Stimulated activated CD8-positive, alpha-beta memory T cell treated with anti-CD3 and anti-CD28 coated beads, Interleukin-2, amount 100 ng/mL, for 48 hours (primary cell): ENCODE results near the gene LARGE1.

Source experiments
- DNase-seq, 2 donors: peaks; one replicate each; pipeline ENCODE4 v3.0.0-alpha.2; 2020; ENCODE audit warnings: low read depth in 2 of 2

LARGE1 gene

DNA sequence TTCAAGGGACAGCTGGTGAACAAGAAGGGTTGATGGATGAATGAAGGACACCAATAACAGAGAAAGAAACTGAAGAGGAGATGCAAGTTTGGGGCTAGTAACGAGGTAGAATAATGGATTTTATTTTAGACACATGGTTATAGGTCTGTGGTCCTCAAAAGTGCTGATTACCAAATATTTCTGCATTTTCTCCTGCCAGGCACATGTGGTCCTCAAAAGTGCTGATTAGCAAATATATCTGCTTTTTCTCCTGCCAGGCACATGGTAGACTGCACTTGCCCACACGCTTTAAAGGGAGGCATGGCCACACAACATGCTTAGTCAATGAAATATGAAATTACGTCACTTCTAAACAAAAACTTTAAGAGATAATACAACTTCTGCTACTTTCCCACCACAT lies 489.0 kb downstream of the LARGE1 start:
- DNase-seq: no peak

DNA sequence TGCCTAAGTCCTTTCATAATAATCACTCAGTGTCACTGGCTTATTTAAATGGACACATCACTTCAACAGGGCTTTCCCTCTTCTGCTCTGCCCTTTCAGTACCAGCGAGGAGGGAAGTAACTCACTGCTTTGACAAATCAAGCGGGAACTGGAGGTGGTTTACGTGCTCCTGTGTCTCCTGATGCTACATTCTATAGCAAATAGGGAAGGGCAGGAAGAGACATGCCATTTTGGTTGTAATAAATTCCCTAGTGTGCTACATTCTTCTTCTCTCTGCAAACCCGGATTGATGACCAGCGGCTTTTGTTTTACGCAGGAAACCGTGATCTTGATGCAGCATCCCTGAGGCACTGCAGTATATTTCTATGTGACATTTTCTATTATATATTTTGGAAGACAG lies 491.0 kb downstream of the LARGE1 start:
- DNase-seq: no peak

- no peak for DNase-seq
Observed at GRCh38 chr22:33427461-33427860, 492.8 kb downstream of the LARGE1 start.

DNA sequence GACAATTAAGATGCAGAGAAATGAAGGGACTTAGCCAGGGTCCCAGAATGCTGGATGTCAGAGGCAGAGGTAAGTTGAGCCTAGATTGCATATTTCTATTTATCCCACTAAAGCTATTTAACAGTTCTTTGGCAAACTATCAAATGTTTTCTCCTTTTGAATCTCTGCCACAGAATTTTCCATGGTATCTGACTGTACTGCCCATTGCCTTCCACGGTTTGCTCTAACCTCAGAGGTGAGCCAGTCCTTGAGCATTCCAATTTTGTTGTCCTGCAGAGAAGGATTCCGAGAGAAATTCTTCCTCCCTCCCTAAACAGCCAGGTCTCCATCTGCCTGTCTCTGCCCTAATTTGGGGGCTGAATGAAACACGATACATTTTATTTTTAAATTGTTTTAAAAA lies 493.8 kb downstream of the LARGE1 start:
- no peak for DNase-seq

DNA sequence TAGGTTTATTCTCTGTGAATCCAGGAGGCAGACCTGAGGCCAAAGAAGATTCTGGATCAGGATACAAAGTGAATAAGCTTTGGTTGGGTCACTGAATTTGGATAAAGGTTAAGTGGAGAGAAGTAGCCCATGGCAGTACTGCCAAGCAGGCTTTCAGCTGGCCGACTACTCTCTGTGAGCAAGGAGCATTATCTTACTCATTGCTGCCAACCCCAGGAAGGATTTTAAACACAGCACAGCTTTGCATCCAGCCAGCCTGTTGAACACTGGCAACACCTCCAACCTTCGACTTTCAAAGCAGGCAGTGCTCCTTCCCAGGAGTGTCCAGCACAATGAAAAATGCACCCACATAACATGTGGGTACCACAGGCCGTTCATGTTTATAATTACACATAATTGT lies 498.4 kb downstream of the LARGE1 start:
- DNase-seq: no peak

DNA sequence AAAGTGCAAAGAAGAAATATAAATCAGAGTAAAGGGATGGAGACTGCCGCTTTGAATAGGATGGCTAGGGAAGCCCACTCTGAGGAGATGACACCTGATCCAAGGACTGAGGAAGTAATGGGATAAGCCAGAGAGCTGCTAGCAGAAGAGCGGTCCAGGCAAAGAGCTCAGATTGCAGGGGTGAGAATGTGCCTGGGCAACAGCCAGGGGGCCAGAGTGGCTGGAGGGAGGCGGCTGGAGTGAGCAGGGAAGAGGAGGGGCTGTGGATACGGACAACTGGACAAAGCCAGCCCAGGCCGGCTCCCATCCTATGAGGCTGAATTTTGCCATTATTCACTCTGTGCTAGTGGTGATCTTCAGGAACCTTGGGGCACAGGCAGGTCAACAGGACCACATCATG lies 501.8 kb downstream of the LARGE1 start:
- no peak for DNase-seq

- no peak for DNase-seq
Observed at GRCh38 chr22:33415401-33415800, 504.9 kb downstream of the LARGE1 start.

DNA sequence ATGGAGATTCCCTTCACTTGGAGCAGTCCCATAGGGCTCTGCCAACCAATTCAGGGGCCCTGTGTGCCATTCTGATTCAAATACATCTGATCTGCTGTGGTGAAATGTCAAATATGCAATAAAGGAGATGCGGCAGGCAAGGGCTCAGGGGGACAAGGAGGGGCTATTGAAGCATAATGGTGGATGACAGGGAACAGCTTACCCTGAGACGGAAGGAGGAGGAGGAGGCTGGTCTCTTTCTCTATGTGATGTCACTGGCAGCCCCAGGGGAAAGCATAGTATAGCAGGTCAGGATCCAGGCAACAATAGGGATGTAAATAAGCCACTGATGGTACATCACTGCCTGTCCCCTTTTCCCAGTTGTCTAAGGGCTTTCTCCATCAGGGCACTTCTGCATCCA lies 511.2 kb downstream of the LARGE1 start:
- no peak for DNase-seq

GRCh38 chr22:33405194-33405593 lies 515.1 kb downstream of the LARGE1 start:
- no peak for DNase-seq

DNA sequence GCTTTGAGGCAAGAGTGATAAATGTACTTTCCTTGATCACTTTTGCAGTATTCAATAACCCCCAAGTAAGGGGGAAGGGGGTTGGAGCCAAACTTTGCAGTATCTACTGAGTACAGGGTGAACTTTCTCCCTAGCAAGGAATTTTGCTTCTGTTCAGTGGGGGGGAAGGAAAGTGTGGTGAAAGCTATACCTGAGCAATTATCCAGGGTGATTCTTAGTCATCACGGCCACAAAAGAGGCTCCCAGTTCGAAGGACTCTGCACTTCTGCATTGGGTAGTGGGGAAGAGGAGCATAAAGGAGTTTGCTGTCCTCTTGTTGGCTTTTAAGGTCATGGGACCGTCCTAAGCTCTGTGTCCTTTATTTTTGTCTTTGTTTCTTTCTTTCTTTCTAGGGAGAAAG lies 515.6 kb downstream of the LARGE1 start:
- no peak for DNase-seq

- DNase-seq: no peak
Observed at GRCh38 chr22:33402325-33402724, 518.0 kb downstream of the LARGE1 start.

DNA sequence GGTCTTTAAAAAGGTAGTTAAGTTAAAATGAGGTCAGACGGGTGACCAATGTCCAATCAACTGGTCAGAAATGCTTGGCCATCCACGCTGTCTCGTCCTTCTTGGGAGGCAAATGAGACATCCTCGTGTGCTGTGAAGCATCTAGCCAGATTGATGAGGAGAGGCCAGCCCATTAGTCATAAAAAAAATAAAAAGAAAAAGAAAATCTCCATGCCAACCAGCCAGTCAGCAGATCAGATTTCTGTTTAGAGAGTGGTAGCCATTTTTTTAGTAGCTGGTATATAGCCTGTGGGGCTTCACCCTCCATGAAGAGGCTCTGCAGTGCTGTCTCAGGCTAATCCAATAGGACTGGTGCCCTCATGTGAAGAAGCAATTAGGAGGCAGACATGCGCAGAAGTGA lies 519.0 kb downstream of the LARGE1 start:
- no peak for DNase-seq

DNA sequence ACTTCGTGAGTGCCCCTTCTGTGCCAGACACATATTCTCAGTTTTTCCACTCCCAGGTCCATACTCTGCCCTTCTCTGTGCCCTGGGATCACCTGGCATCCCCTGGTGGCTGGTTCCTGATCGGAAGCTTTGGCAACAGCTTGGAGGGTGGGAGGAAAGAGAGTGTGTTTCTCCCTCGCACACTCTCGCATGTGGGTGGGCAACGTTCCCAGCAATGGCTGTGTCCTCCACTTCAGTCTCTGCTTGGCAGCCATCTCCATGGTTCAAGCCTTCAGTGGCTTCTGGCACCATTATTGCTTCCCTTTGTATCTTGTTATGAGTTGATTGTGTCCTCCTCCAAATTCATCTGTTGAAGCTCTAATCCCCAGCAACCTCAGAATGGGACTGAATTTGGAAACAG lies 519.4 kb downstream of the LARGE1 start:
- no peak for DNase-seq

- no peak for DNase-seq
Observed at GRCh38 chr22:33400061-33400840, 520.0 kb downstream of the LARGE1 start.

GRCh38 chr22:33397381-33397907 lies 522.8 kb downstream of the LARGE1 start:
- no peak for DNase-seq

DNA sequence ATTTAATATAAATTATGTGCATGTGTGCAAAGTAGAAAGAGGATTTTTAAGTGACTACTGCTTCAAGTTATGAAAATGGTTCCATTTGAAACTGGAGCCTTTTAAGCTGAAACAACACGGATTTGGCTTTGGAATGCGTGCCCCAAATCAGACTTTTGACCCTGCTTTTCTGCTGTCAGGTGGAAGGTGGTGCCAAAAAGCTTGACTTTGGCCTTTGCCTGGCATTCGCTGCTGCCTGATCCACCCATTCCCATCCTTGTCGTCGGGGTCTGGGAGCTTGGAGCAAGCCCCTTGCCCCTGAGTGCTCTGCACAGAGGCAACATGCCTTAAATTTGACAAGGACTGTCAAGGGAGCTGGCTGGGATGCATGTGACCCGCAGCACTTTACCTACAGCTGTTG lies 526.8 kb downstream of the LARGE1 start:
- no peak for DNase-seq

- DNase-seq: no peak
Observed at GRCh38 chr22:33391298-33391697, 529.0 kb downstream of the LARGE1 start.

- DNase-seq: no peak
Observed at GRCh38 chr22:33389936-33390335, 530.3 kb downstream of the LARGE1 start.

GRCh38 chr22:33386270-33386669 lies 534.0 kb downstream of the LARGE1 start:
- DNase-seq: no peak

DNA sequence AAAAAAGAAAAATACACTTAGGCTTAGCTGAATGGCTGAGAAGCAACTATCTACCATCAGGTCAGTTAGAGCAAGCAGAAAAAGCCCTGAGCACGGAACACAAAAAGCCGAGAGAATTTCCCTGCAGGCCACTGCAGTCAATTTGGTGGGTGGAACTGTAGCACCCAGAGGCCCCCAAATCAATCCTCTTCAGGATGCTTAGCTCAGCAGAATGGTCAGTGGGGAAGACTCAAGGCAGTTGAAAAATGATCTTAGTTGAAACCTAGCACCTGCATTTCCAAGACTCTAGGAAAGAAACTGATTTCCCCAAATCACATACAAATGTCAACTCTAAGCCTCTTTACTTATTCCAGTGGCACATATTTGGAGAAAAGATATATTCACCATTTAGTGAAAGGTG lies 534.7 kb downstream of the LARGE1 start:
- DNase-seq: no peak

- DNase-seq: no peak
Observed at GRCh38 chr22:33382436-33382835, 537.8 kb downstream of the LARGE1 start.

- DNase-seq: no peak
Observed at GRCh38 chr22:33381531-33382406, 538.5 kb downstream of the LARGE1 start.
